PC-9 (cell line): Measurements from ENCODE around the gene SHH. TPM values are rescaled to one million over a fixed set of nuclear protein-coding genes. Genes with fewer than 3 reads are reported as not detected.

Experiments
- BruUV-seq: library from RNA; stranded (reverse); fragments of 400-500 nt; replicated peaks from 2 replicates; lab custom pipeline; 2021; lab: Mats Ljungman, UMichigan
- CTCF ChIA-PET: fragments of 300-600 bp; sonication (Branson Sonifier 250); formaldehyde crosslinking; loops from one replicate; lab custom pipeline; 2022; ENCODE audit warnings: antibody characterized with exemption; lab: Charles Lee
- POLR2A ChIA-PET: fragments of 300-600 bp; sonication (Branson Sonifier 250); formaldehyde crosslinking; loops from one replicate; lab custom pipeline; 2022; ENCODE audit warnings: antibody characterized with exemption; ENCODE audit not compliant: unreplicated experiment; lab: Charles Lee
- DNase-seq, 2 experiments: peaks; one replicate each; pipeline versions ENCODE4 v3.0.0 to v3.0.0-alpha.2; 2015 to 2022; ENCODE audit warnings: mixed read lengths in 1 of 2
- H2AFZ ChIP-seq: fragments of 200-600 bp; sonication (generic); 2 replicates; pipeline ENCODE4 v1.8.1; 2017; ENCODE audit warnings: antibody characterized with exemption
- H3F3A ChIP-seq: fragments of 200-600 bp; sonication (generic); 2 replicates; pipeline ENCODE4 v1.8.1; 2017; ENCODE audit warnings: antibody characterized with exemption, mild to moderate bottlenecking, low read depth; ENCODE audit not compliant: insufficient read depth
- H3K27ac ChIP-seq: fragments of 200-600 bp; sonication (generic); 2 replicates; pipeline ENCODE4 v1.6.1; 2016; ENCODE audit warnings: mixed run types
- H3K27me3 ChIP-seq: fragments of 200-600 bp; sonication (generic); 2 replicates; pipeline ENCODE4 v1.6.1; 2016; ENCODE audit warnings: low read depth, mixed run types; ENCODE audit not compliant: insufficient read depth
- H3K36me3 ChIP-seq: fragments of 200-600 bp; sonication (generic); 2 replicates; pipeline ENCODE4 v1.6.1; 2016; ENCODE audit warnings: low read depth, mixed run types
- H3K4me1 ChIP-seq: fragments of 200-600 bp; sonication (generic); replicated peaks from 2 replicates; pipeline ENCODE4 v1.6.1; 2016; ENCODE audit warnings: mixed run types; ENCODE audit not compliant: insufficient read depth
- H3K4me2 ChIP-seq: fragments of 200-600 bp; sonication (generic); 2 replicates; pipeline ENCODE4 v1.6.1; 2017; ENCODE audit warnings: mixed run types
- H3K4me3 ChIP-seq: fragments of 200-600 bp; sonication (generic); 2 replicates; pipeline ENCODE4 v1.6.1; 2016; ENCODE audit warnings: mixed run types
- H3K79me2 ChIP-seq: fragments of 200-600 bp; sonication (generic); 2 replicates; pipeline ENCODE4 v1.6.1; 2017; ENCODE audit warnings: low read depth, mixed run types
- H3K9me2 ChIP-seq: fragments of 200-600 bp; sonication (generic); 2 replicates; pipeline ENCODE4 v1.8.1; 2017; ENCODE audit warnings: mild to moderate bottlenecking; ENCODE audit not compliant: insufficient read depth
- H3K9me3 ChIP-seq: fragments of 200-600 bp; sonication (generic); 2 replicates; pipeline ENCODE4 v1.8.1; 2016; ENCODE audit warnings: low read depth; ENCODE audit not compliant: insufficient read depth
- H4K20me1 ChIP-seq: fragments of 200-600 bp; sonication (generic); 2 replicates; pipeline ENCODE4 v1.8.1; 2017; ENCODE audit not compliant: insufficient read depth
- CTCF ChIP-seq: fragments of 200-600 bp; sonication (generic); conservative IDR thresholded peaks from 2 replicates; pipeline ENCODE4 v1.6.1; 2017; ENCODE audit warnings: mixed run types, antibody characterized with exemption, mild to moderate bottlenecking, moderate library complexity
- EZH2 ChIP-seq: fragments of 200-600 bp; sonication (generic); IDR thresholded peaks from 2 replicates; pipeline ENCODE4 v1.8.0; 2017; ENCODE audit warnings: antibody characterized with exemption, low read depth
- intact Hi-C: fragments of 100-400 bp; cut with micrococcal nuclease; formaldehyde crosslinking; loops from one replicate; pipeline ENCODE4 v1.10.0; 2022; ENCODE audit not compliant: unreplicated experiment
- total RNA-seq: library from RNA; stranded (reverse); gene quantifications from 2 replicates; pipeline ENCODE4 v1.2.3, GENCODE V29; 2021

SHH gene
- total RNA-seq, 1 experiment from 2014 or later = not detected

- Histone ChIP-seq H3K27me3 (peaks cover 9% of the 10 kb centered on the region; the same call in 1 of the 2 replicates), H3K4me2 (no peak overlapping the region), H3K9me2 (no peaks in the 10 kb centered on the region), H3K27ac (no peak overlapping the region), H3K4me3 (no peak overlapping the region), H3K9me3 (no peaks in the 10 kb centered on the region), H3K36me3 (no peaks in the 10 kb centered on the region), H3K4me1 (peaks cover 20% of the 10 kb centered on the region), H4K20me1 (no peaks in the 10 kb centered on the region), H2AFZ (no peak overlapping the region), H3K79me2 (no peaks in the 10 kb centered on the region), H3F3A (no peaks in the 10 kb centered on the region)
- POLR2A ChIA-PET = no interaction called here
- CTCF ChIA-PET = no interaction called here
- intact Hi-C loops = loop anchor here (5.0 to 10.0 kb wide), 3 partner anchors 836 to 1326 kb away; partner anchors contain the start of genes RNF32 and UBE3C
- DNase-seq = no peak
- BruUV-seq = no TSS peak
- no peak for TF ChIP-seq EZH2
Observed at GRCh38 chr7:155808549-155809331, 3.5 kb downstream of the SHH start.

GRCh38 chr7:155807789-155808548, 4.3 kb downstream of the SHH start:
- H3F3A ChIP-seq = no peaks in the 10 kb centered on the region
- no peak overlapping the region for H3K4me3 ChIP-seq
- no TSS peak for BruUV-seq
- H3K4me2 ChIP-seq = no peak overlapping the region
- H3K27ac ChIP-seq = no peak overlapping the region
- CTCF ChIA-PET = interaction anchor here (0.6 kb wide), 1 partner anchor 195 kb away, joined by 5 read pairs; no protein-coding TSS in a partner anchor
- no peak for DNase-seq
- no peak overlapping the region for H2AFZ ChIP-seq
- H3K9me3 ChIP-seq = no peaks in the 10 kb centered on the region
- H3K79me2 ChIP-seq = no peaks in the 10 kb centered on the region
- no peaks in the 10 kb centered on the region for H3K9me2 ChIP-seq
- intact Hi-C loops = loop anchor here (5.0 to 10.0 kb wide), 3 partner anchors 837 to 1327 kb away; partner anchors contain the start of genes RNF32 and UBE3C
- TF ChIP-seq CTCF = no peak
- H3K27me3 ChIP-seq = peaks cover 9% of the 10 kb centered on the region; the same call in 1 of the 2 replicates
- H3K36me3 ChIP-seq = no peaks in the 10 kb centered on the region
- H4K20me1 ChIP-seq = no peaks in the 10 kb centered on the region
- POLR2A ChIA-PET = no interaction called here
- peaks cover 17% of the 10 kb centered on the region; the same call in 1 of the 2 replicates for H3K4me1 ChIP-seq

- intact Hi-C loops = loop anchor here (5.0 to 10.0 kb wide), 3 partner anchors 838 to 1328 kb away; partner anchors contain the start of genes RNF32 and UBE3C
- Histone ChIP-seq H3K9me2 (no peaks in the 10 kb centered on the region), H3K4me1 (peaks cover 10% of the 10 kb centered on the region; the same call in 1 of the 2 replicates), H3K4me3 (no peak overlapping the region), H3K27me3 (peaks cover 9% of the 10 kb centered on the region; the same call in 1 of the 2 replicates), H4K20me1 (no peaks in the 10 kb centered on the region), H3F3A (no peaks in the 10 kb centered on the region), H3K9me3 (no peaks in the 10 kb centered on the region), H3K79me2 (no peaks in the 10 kb centered on the region), H3K36me3 (no peaks in the 10 kb centered on the region), H3K27ac (no peak overlapping the region), H3K4me2 (no peak overlapping the region), H2AFZ (no peak overlapping the region)
- ChIA-PET CTCF (no interaction called here), POLR2A (no interaction called here)
- TF ChIP-seq CTCF (no peak), EZH2 (no peak)
- BruUV-seq = no TSS peak
- no peak for DNase-seq
Observed at GRCh38 chr7:155807065-155807671, 5.1 kb downstream of the SHH start.
